Measurements from ENCODE around the gene PRR20C.
"Not testable (repeated sequence)": the region's sequence is repeated elsewhere in the genome, so short reads cannot be mapped to it uniquely, and the experiment has no call there.

Gene PRR20C

DNA sequence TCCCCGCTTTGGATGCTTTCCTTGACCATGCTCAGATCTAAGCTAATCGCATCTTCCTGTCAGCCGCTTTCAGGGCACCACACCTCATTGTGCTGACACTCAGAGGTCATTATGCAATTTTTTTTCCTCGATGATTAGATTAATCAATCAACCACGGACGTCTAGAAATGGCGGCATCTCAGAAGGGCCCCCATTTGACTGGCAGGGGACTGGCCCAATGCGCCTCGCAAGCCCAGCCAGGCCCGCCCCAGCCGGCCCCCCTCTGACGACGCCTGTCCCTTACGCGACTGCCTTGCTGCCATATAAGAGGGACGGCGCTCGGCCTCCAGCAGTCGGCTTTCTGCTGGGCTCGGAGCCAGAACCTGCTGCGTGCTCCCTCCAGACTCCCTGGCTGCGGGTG is at the start of gene PRR20C:
Gene PRR20C (plus strand): TSS at position 301 of the 400 bp plus-strand sequence. CDS start 387 bp downstream, outside the sequence.
- in situ Hi-C loops (cut with MboI; ENCODE audit: low sequenced_read_pairs) = not testable (repeated sequence)

DNA sequence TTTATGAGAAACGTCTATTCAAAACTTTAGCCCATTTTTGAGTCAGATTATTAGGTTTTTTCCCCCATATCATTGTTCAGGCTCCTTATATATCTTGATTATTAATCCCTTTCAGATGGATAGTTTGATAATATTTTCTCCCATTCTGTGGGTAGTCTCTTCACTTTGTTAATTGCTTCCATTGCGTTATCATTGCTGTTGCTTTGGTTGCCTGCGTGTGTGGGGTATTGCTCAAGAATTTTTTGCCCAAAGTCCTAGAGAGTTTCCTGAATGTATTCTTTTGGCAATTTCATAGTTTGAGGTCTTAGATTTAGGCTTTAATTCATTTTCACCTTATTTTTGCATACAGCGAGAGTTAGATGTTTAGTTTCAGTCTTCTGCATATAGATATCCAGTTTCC is 38.9 kb upstream of the PRR20C start:
- in situ Hi-C loops (cut with MboI; ENCODE audit: low sequenced_read_pairs) = no loop called here

DNA sequence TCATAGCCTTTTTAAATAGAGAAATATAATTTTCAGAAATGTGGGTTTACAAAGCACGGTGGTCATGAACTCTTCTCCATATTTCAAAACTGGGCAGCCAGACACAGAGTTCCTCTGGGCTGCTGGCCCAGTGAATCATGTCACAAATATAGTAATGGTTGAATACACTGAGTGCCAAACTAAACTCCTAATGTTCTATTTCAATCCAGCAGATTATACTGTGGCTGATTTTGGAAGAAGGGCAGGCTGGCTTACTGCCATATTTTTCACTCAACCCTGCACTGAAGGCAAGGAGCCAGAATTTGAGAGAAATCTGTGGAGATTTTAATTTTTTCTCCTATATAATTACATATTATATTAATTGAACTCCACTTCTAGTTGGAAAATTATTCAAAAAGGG is 30.2 kb upstream of the PRR20C start:
- in situ Hi-C loops (cut with MboI; ENCODE audit: low sequenced_read_pairs) = no loop called here

DNA sequence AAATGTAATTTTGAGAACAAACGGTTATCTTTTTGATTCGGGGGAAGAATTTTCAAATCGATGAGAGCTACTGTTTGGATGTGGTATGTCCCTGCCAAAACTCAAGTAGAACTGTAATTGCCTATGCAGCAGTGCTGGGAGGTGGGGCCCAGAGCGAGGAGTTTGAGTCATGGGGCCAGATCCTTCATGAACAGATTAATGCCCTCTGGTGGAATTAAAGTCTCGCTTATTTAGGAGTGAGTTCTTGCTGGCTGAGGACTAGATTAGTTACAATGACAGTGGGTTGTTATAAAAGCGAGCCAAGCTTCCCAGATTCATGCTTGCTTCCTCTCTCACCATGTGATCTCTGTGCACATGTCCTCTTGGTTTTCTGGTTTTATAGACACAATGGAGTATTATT is 25.0 kb upstream of the PRR20C start:
- in situ Hi-C loops (cut with MboI; ENCODE audit: low sequenced_read_pairs) = no loop called here

DNA sequence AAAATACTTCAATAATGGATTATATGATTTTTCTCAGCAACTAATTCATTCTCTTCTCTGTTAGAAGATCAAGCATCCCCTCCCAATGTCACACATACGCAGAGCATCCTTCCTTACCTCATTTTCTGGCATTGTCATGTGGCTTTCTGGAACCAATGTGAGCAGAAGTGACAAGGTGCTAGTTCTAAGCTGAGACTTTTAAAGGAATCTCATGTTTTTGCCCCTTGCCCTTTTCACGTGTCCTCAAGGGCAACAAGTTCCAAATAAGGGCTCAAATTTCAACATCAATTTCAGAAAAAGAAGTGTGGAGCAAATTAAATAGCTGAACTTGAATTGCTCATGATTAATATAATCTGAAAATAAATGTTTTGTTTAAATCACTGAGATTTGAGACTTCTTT is 17.8 kb upstream of the PRR20C start:
- in situ Hi-C loops (cut with MboI; ENCODE audit: low sequenced_read_pairs) = no loop called here

DNA sequence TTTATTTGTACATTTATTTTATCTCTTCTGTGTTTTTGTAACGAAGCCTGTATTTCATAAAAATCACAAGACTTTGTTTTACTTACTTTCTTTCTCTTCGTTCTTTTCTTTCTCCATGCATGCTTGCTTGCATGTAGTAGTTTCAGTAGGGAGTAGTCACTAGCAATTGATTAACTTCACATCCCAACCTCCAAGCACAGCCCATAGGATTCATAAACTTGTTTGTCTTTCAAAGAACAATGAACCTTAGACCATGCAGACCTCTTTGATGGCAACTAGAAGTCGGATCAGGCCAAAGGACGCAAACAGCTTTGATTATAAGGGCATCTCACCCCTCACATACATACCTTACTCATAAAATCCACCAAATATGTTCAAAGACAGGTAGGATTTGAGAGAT is 16.3 kb upstream of the PRR20C start:
- in situ Hi-C loops (cut with MboI; ENCODE audit: low sequenced_read_pairs) = no loop called here

DNA sequence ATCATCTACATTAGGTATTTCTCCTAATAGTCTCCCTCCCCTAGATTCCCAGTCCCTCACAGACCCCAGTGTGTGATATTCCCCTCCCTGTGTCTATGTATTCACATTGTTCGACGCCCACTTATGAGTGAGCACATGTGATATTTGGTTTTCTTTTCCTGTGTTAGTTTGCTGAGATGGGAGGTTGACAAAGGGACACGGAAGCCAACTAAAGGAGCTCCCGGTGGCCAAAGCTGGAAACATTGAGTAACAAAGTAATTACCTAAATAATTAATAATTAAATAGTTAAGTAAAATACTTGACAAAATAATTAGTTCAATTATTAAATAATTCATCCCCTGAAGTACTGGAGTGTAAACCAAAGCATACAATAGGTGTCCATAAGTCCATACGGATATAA is 14.9 kb upstream of the PRR20C start:
- in situ Hi-C loops (cut with MboI; ENCODE audit: low sequenced_read_pairs) = no loop called here

DNA sequence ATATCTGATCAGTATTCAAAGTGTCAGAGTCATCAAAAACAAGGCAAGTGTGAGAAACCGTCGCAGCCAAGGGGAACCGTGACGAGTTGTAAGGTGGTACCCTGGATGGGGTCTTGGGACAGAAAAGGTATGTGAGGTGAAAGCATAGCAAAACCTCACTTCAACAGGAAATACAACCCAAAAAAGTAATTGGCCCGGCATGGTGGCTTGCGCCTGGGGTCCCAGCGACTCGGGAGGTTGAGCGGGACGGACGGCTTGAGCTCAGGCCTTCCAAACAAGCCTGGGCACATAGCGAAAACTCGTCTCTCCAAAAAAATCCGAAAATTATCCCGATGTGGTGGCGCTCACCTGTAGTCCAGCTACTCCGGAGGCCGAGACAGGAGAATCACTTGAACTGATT is 14.1 kb upstream of the PRR20C start:
- in situ Hi-C loops (cut with MboI; ENCODE audit: low sequenced_read_pairs) = not testable (repeated sequence)

DNA sequence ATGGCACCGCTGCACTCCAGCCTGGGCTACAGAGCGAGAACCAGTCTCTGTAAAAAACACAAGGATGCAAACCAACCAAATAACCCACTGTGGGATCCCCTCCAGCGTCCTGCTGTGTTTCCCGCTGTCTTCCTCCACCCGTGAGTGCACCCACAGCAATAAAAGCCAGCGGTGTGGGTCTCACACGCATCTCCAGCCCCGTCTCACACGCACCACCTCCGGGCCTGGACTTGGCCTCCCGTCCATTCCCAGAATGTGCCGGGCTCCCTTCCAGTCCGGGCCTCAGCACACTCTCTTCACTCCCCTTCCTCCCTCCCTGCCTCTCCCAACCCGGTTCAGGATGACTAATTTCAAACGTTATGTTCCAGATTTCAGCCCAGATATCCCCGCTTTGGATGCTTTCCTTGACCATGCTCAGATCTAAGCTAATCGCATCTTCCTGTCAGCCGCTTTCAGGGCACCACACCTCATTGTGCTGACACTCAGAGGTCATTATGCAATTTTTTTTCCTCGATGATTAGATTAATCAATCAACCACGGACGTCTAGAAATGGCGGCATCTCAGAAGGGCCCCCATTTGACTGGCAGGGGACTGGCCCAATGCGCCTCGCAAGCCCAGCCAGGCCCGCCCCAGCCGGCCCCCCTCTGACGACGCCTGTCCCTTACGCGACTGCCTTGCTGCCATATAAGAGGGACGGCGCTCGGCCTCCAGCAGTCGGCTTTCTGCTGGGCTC is 13.5 kb upstream of the PRR20C start, which contains the start of gene PRR20A:
Gene PRR20A (plus strand): TSS at position 684 of the 734 bp plus-strand sequence. CDS start 387 bp downstream, outside the sequence.
- in situ Hi-C loops (cut with MboI; ENCODE audit: low sequenced_read_pairs) = not testable (repeated sequence)

DNA sequence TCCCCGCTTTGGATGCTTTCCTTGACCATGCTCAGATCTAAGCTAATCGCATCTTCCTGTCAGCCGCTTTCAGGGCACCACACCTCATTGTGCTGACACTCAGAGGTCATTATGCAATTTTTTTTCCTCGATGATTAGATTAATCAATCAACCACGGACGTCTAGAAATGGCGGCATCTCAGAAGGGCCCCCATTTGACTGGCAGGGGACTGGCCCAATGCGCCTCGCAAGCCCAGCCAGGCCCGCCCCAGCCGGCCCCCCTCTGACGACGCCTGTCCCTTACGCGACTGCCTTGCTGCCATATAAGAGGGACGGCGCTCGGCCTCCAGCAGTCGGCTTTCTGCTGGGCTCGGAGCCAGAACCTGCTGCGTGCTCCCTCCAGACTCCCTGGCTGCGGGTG is 6.7 kb upstream of the PRR20C start, which contains the start of gene PRR20B:
Gene PRR20B (plus strand): TSS at position 301 of the 400 bp plus-strand sequence. CDS start 387 bp downstream, outside the sequence.
- in situ Hi-C loops (cut with MboI; ENCODE audit: low sequenced_read_pairs) = not testable (repeated sequence)

DNA sequence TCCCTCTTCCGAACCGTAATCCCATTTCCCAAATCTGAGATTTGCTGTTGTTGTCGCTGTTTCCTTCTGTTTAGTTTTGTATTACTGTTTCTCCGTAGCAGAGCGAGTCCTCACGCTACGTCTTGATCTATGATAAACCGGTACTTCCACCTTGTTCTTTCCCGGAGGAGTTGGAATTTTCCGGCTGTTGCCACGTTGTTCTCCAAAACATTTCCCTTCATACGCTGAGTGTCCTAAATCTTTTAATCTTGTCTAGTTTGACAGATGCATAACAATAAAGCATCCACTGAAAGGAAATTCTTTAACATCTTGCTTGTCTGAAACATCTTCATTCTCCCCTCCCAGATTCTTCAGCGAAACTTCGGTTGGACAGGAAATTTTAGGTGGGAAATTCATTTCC is 5.8 kb upstream of the PRR20C start:
- in situ Hi-C loops (cut with MboI; ENCODE audit: low sequenced_read_pairs) = not testable (repeated sequence)

DNA sequence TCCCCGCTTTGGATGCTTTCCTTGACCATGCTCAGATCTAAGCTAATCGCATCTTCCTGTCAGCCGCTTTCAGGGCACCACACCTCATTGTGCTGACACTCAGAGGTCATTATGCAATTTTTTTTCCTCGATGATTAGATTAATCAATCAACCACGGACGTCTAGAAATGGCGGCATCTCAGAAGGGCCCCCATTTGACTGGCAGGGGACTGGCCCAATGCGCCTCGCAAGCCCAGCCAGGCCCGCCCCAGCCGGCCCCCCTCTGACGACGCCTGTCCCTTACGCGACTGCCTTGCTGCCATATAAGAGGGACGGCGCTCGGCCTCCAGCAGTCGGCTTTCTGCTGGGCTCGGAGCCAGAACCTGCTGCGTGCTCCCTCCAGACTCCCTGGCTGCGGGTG is 6.5 kb downstream of the PRR20C start, which contains the start of gene PRR20D:
Gene PRR20D (plus strand): TSS at position 301 of the 400 bp plus-strand sequence. CDS start 387 bp downstream, outside the sequence.
- in situ Hi-C loops (cut with MboI; ENCODE audit: low sequenced_read_pairs) = not testable (repeated sequence)

DNA sequence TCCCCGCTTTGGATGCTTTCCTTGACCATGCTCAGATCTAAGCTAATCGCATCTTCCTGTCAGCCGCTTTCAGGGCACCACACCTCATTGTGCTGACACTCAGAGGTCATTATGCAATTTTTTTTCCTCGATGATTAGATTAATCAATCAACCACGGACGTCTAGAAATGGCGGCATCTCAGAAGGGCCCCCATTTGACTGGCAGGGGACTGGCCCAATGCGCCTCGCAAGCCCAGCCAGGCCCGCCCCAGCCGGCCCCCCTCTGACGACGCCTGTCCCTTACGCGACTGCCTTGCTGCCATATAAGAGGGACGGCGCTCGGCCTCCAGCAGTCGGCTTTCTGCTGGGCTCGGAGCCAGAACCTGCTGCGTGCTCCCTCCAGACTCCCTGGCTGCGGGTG is 13.0 kb downstream of the PRR20C start, which contains the start of gene PRR20E:
Gene PRR20E (plus strand): TSS at position 301 of the 400 bp plus-strand sequence. CDS start 387 bp downstream, outside the sequence.
- in situ Hi-C loops (cut with MboI; ENCODE audit: low sequenced_read_pairs) = not testable (repeated sequence)

DNA sequence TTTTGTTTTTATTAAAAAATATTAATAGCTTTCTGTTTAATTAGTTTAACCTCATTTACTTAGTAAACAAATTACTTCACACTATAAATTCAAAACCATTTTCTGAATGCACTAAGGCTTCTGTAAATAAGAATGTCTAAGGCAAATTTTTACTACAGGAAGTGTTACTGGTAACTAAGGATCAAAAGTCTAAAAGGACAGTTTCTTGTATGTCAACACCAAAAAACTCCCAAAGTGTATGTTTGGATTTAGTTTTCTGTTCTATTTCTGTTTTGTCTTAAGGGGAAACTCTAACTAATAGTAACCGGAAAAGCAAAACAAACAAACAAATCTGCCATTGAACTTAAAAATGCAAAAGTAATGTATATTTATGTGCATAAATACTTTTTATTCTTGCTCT is 37.8 kb downstream of the PRR20C start:
- in situ Hi-C loops (cut with MboI; ENCODE audit: low sequenced_read_pairs) = no loop called here
